Forelimb muscle (tissue), 1 donor: ENCODE data around the gene SMIM7. TPM values are rescaled to one million over a fixed set of nuclear protein-coding genes. Genes with fewer than 3 reads are reported as not detected.
A peak's percentile ranks its signal among the peaks of the same experiment; 100 is the strongest.
"Not testable (repeated sequence)": the region's sequence is repeated elsewhere in the genome, so short reads cannot be mapped to it uniquely, and the experiment has no call there.

Experiments
- DNase-seq: peaks from one replicate; pipeline ENCODE4 v3.0.0-alpha.2; 2013; ENCODE audit warnings: low read depth
- polyA plus RNA-seq: library from polyadenylated mRNA; unstranded; fragments of 120-200 nt; gene quantifications from one replicate; pipeline ENCODE4 v1.2.1, GENCODE V29; 2013; ENCODE audit not compliant: insufficient read length

SMIM7 gene
- 46.3 TPM for polyA plus RNA-seq

DNA sequence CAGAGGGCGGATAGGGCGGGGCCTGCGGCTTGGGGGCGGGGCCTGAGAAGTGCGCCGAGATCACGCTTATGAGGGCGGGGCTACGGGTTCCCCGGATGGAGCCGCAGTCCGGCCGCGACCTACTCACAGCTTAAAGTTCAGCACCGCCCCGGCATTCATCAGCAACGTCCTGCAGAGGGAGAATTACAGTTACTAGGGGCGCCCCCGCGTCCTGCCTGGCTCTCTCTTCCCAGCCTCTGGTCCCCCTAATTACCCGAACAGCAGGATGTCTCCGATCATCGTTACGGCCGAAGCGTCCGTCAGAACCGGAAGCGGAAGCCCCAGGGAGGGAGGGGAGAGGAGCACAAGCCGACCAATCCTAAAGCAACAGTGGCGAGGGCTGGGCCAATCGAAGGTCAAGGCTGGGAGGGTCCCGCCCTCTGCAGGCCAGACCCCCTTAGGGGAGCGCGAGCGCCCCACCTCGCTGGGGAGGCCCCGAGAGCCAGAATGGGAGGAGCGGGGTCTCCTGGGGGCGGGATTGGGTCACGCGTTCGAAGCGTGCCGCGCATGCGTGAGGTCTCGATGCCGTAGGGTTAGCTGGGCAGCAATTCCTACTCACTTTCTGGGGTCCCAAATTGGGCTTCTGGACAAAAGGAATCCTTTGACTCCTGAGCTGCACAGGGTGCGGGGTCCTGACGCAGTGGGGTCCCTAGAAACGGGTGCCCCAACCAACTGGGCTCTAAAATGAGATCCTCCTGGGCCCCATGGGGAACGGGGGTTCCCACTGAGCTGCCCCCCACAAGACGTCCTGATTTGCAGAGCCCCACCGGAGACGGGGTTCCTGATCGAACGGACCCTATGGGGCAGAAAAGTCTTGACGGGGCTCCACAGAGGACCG is at the start of gene SMIM7:
SMIM7 (minus strand) TSS at position 313 of the 877 bp plus-strand sequence; CDS start at position 279, 34 bp downstream.
- DNase-seq: peak; percentile 96

DNA sequence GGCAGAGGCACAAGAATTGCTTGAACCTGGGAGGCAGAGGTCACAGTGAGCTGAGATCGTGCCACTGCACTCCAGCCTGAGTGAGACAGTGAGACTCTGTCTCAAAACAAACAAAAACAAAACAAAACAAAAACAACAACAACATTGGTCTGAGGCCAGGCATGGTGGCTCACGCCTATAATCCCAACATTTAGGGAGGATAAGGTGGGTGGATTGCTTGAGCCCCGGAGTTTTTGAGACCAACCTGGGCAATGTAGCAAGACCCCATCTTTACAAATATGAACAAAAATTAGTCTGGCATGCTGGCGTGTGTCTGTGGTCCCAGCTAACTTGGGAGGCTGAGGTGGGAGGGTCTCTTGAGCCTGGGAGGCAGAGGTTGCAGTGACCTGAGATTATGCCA is 43.7 kb upstream of the SMIM7 start:
- no peak for DNase-seq

DNA sequence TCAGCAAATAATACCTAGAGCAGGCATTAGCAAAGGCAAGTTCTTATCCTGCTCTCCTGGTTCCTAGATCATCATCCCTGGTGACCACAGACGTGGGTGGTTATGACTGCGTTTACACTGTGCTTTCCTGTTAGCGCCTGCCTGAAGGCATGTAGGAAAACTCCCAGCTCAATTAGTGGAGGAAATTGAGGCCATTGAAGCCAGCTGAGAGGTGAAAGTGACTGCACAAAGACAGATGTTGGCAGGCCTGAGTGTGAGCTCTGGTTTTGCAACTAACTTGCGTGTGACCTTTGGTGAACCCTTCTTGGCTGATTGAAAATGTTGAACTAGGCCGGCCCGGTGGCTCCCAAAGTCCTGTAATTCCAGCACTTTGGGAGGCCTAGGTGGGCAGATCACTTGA is 42.2 kb upstream of the SMIM7 start:
- DNase-seq: peak; percentile 11

DNA sequence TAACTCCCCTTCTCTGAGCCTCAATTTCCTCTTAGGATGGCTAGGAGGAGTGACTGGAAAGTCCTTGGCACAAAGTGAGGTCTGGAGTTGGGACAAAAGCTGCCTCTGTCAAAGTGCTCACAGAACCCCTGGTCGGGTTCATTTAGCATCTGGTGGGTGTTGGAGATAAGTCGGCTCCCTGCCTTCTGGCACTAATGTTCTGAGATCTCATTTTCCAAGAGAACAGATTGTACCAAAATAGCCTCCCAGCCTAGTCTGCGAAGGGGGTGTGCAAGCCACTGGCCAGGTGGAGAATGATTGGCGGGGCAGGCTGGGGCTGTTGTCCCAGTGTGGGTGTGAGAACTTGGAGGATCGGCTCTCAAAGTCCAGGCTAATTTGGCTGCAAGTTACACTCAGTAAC is 39.0 kb upstream of the SMIM7 start:
- DNase-seq: no peak

DNA sequence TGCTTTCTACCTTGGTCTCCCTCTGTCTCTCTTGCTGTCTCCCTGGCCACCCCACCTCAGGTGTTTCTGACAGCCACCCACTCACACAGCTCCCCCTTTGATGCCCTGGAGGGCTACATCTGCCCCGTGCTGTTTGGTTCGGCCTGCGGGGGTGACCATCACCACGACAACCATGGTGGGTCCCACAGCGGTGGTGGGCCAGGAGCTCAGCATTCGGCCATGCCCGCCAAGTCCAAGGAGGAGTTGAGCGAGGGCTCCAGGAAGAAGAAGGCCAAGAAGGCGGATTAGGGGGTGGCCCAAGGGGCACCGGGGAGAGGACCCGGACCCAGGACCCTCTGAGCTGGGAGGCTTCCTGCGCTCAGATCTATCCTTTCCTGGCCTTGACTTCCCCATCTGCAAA is 28.1 kb upstream of the SMIM7 start:
- no peak for DNase-seq

DNA sequence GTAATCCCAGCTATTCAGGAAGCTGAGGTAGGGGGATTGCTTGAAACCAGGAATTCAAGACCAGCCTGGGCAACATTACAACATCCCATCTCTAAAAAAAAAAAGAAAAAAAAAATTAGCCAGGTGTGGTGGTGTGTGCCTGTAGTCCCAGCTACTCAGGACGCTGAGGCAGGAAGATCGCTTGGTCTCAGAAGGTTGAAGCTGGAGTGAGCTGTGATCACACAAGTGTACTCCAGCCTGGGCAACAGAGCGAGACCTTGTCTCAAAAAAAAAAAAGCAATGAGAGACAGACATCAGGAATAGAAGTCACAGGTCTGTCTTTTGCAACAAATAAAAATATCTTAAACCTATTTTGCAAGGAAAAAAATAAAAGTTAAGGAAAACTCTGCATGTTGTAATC is 24.3 kb upstream of the SMIM7 start:
- DNase-seq: no peak

DNA sequence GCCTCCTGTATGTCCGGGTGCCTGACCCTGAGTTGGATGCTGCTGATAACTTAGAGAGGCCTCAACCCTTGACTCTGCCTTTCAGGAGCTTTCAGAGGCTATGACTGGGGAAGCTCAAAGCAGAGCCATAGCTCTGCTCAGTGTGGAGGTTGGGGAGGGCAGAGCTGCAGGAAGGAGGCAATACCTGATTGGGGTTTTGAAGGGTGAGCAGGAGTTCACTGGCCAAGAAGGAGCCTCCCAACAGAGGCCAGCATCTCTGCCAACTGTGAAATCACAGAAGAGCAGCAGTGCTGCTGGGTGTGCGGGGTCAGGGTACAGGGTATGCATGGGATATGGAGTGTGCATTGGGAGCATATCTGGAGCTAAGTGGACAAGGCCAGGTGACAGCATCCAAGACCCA is 22.6 kb upstream of the SMIM7 start:
- no peak for DNase-seq

DNA sequence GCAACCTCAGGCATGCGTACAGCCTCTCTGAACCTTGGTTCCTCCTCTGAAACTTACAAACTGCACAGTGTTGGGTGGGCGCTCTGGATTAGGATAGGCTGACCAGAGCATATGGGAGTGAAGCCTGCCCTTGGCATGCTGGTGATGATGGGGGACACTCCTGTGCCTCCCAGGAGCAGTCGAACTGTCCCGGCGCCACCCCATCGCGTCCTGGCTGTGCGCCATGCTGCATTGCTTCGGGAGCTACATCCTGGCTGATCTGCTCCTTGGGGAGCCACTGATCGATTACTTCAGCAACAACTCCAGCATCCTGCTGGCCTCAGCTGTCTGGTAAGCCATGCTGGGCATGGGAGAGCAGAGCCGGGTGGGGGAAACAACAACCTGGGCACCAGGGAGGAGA is 19.9 kb upstream of the SMIM7 start:
- no peak for DNase-seq

DNA sequence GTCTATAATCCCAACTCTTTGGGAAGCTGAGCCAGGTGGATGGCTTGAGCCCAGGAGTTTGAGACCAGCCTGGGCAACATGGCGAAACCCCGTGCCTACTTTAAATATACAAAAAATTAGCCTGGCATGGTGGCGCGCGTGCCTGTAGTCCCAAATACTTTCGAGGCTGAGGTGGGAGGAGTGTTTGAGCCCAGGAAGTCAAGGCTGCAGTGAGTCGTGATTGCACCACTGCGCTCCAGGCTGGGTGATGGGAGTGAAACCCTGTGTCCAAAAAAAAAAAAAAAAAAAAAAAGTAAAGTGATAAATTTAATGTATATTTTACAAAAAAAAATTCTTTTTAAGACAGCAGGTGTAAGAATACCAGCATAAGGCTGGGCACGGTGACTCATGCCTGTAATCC is 18.6 kb upstream of the SMIM7 start:
- DNase-seq: no peak

DNA sequence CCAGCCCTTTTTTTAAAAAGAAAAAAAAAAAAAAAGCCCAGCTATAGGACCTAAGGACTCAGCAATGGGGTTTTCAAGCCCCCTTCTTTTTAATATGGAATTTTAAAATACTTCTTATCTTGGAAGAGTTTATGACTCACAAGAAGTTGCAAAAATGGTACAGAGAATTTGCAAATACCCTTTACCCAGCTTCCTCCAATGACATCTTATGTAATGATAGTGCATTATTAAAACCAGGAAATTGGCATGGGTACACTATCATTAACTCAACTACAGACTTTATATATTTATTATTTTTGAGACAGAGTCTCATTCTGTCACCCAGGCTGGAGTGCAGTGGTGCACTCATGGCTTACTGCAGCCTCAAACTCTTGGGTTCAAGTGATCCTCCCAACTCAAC is 17.1 kb upstream of the SMIM7 start:
- DNase-seq: no peak

DNA sequence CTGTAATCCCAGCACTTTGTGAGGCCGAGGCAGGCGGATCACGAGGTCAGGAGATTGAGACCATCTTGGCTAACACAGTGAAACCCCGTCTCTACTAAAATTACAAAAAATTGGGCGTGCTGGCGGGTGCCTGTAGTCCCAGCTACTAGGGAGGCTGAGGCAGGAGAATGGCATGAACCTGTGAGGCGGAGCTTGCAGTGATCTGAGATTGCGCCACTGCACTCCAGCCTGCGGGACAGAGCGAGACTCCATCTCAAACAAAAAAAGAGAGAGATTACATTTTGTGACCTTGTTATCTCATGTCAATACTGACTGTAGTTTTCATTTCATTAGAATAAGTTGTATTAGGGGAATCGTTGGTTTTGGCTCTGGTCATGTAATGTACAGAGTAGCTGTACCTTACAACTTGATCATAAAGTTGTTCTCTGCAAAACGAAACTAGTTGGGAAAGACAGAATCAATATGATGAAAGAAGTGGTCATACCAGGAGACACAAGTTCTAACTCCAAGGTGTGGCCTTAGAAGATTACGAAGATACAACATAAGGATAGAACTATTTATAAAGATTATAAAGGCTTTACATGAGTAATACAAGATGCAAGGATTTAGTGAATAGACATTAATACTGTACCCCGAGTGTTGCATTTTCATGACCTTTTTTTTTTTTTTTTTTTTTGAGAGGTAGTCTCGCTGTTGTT is 16.3 kb upstream of the SMIM7 start:
- no peak for DNase-seq

DNA sequence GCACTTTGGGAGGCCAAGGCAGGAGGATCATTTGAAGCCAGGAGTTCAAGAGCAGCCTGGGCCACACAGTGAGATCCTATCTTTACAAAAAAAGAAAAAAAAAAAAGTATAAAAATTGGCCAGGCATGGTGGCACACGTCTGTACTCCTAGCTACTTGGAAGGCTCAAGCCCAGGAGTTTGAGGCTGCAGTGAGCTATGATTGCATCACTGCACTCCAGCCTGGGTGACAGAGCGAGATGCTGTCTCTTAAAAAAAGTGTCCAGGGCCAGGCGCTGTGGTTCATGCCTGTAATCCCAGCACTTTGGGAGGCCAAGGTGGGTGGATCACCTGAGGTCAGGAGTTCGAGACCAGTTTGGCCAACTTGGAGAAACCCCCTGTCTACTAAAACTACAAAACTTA is 13.9 kb upstream of the SMIM7 start:
- not testable (repeated sequence) for DNase-seq

DNA sequence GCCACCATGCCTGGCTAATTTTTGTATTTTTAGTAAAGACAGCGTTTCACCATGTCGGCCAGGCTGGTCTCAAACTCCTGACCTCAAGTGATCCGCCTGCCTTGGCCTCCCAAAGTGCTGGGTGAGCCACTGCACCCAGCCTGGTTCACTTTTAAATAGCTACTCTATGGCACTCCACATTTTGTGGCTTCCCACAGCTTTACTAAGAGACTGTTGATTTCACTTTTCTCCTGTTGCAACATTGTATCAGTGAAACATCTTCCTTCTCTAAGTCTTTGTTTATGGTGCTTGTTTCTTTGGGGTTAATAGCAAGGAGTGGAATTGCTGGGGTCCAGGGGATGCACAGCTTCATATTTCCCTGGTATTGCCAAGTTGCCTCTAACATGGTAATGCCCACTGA is 13.3 kb upstream of the SMIM7 start:
- DNase-seq: no peak

DNA sequence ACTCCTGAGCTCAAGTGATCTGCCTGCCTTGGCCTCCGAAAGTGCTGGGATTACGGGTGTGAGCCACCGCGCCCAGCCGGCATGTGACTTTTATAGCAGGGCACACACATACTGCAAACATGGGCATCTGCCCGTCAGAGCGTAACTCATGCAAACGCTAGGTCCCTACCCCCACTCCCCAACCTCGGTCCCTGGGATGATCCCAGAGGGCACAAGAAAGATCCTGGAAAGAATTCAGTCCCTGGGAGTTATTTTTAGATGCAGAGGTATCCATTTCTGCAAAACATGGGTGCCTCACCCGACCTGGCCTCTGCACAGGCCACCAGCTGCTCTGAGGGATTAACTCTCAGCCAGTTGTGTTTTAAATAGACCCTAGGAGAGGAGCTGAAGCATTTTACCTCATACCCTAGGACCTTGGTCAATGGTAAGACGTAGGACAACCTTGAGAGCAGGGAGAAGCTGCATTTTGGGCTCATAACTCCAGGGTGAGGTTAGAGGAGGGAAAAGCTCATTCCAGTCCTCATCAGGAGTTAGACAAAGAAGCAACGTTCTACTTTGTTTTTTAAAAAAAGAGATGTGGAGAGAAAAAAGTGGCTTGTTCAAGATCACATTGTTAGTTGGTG is 11.8 kb upstream of the SMIM7 start:
- DNase-seq: no peak

DNA sequence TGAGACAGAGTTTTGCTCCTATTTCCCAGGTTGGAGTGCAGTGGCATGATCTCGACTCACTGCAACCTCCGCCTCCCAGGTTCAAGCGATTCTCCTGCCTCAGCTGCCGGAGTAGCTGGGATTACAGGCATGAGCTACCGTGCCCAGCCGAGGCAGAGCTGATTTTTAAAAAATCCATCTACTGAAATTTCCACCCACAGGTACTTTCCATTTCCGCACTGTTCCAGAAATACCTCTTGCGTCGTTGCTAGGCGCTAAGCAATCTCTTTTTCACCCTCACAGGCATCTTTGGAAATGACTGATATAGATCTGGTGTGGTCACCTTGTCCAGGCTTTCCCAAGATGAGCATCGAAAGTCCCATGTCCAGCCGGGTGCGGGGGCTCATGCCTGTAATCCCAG is 10.3 kb upstream of the SMIM7 start:
- DNase-seq: no peak

DNA sequence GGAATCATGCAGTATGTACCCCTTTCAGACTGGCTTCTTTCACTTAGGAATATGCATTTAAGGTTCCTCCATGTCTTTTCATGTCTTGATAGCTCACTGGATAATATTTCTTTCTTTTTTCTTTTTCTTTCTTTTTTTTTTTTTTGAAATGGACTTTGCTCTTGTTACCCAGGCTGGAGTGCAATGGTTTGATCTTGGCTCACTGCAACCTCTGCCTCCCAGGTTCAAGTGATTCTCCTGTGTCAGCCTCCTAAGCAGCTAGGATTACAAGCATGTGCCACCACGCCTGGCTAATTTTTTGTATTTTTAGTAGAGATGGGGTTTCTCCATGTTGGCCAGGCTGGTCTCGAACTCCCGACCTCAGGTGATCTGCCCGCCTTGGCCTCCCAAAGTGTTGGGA is 8.8 kb upstream of the SMIM7 start:
- not testable (repeated sequence) for DNase-seq

DNA sequence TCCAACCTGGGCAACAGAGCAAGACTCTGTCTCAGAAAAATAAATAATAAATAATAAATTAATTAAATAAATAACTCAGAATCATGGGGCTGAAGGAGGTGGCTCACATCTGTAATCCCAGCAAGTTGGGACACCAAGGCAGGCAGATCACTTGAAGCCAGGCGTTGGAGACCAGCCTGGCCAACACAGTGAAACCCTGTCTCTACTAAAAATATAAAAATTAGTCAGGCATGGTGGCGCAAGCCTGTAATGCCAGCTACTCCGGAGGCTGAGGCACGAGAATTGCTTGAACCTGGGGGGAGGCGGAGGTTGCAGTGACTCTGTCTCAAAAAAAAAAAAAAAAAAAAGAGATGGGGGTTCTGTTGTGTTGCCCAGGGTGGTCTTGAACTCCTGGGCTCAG is 8.2 kb upstream of the SMIM7 start:
- DNase-seq: no peak

DNA sequence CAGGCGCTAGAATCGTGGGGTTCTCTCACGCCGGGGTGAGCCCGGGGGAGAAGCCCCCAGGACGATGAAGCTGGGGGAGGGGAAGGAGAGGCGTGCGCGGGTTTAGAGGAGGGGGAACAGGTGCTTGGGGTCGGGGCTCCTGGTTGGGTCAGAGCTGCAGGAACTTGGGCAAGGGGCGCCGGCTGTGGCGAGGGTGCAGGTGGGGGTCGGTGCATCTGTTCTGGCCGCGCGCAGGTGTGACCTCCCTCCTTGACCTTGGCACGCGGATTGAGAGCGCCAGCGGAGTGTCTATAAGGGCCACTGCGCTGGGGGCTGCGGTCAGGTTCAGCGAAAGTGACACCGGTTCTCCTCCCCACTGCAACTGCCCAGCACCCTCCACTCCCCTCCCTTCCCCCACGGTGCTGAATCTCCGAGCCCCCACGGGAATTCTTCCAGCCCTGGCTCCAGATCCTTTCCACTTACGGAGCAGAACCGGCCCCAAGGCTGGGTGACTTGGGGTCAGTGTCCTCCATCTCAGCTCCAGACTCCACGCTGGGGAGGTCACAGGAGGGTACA is 1.6 kb upstream of the SMIM7 start:
- DNase-seq: no peak

DNA sequence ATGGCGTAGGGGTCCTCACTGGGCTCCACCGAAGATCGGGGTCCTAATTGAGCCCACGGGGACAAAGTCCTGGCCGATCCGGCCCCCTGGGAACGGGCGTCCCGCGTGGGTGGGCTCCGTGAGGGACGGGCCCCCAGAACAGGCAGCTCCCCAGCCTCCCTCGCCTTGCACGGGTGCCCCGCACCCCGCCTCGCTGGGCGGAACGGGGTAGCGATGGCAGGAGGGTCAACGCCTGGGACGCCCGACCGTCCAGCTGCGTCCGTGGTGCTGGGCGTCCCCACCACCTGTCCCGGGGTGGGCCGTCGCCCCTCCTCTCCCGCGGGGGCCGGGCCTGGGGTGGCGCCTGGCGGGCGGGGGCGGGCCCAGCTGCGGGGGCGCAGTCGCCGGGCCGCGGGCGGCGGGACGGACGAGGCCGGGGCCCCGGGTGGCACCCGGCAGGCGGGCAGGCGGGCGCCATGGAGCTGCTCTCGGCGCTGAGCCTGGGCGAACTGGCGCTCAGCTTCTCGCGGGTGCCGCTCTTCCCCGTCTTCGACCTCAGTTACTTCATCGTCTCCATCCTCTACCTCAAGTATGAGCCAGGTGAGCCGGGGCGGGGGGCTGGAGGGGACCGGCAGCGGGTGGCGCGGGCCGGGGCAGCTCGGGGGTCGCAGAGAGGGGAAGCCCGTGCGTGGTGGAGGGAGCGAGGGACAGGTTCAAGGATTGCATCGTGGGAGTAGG is 977 bp upstream of the SMIM7 start, which contains the start of gene TMEM38A:
TMEM38A (plus strand) TSS at position 377 of the 717 bp plus-strand sequence; CDS start at position 456, 79 bp downstream.
- no peak for DNase-seq

DNA sequence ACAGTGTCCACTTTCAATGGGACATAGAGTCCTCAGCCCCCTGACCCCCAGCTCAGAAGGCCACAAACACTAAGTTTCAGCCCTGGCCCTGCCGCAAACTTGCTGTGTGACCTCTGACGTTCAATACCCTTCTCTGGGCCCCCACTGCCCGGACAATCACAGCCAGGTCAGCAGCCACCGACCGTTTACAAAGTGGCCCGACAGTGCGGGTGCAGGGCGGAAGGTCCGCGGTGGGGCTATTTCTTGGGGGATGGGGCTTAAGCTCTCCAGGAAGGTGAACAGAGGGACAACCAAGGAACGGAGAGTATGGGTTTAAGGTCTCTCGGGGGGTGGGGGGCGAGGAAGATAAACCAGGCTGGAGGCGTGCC is 496 bp downstream of the SMIM7 start:
- DNase-seq: no peak

DNA sequence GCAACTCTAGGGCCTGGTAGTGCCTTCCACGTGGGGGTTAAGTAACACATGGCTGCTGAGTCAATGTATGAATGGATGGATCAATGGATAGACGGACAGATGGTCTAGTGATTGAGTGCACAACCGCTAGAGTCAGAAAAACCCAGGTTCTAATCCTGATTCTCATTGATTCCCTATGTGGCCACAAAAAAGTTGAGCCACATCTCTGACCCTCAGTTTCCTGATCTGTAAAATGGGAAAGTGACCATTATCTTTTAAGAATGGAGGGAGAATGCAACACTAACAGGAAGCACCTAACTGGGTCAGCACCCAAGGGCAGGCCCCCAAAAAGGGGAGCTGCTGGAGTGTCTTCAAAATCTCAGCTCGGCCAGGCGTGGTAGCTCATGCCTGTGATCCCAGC is 2.6 kb downstream of the SMIM7 start:
- DNase-seq: no peak

DNA sequence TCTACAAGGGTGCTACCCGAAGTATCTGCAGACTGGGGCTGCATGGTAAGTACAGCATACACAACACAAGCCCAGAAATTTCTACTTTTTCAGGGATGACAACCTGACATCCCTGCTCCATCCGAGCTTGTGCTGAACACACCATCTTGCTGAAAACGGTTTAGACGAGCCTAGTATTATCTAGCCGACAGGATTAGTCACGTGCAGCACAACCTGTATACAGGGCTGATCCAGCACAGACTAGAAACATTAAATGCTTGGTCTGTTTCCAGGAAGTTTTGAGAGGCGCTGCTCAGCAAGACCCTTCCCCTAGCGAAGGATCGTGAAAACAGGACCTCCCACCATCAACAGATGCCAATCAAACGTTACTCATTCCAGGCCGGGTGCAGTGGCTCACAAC is 4.2 kb downstream of the SMIM7 start:
- no peak for DNase-seq
